ENCODE results near the gene SEMA6B.
"Not testable (repeated sequence)": the region's sequence is repeated elsewhere in the genome, so short reads cannot be mapped to it uniquely, and the experiment has no call there.

Gene SEMA6B

GRCh38 chr19:4528843-4529242 lies 30.6 kb downstream of the SEMA6B start:
- DNase-seq (ENCODE audit: low read depth, low spot score) = no peak

GRCh38 chr19:4527377-4527776 lies 32.1 kb downstream of the SEMA6B start:
- not testable (repeated sequence) for DNase-seq (ENCODE audit: low read depth, low spot score)

- no peak for DNase-seq (ENCODE audit: low read depth, low spot score)
Observed at GRCh38 chr19:4525563-4526002, 33.9 kb downstream of the SEMA6B start.

- peak; percentile 44 for DNase-seq (ENCODE audit: low read depth, low spot score)
Observed at GRCh38 chr19:4524808-4525562, 34.5 kb downstream of the SEMA6B start.

- no peak for DNase-seq (ENCODE audit: low read depth, low spot score)
Observed at GRCh38 chr19:4523306-4524110, 36.0 kb downstream of the SEMA6B start.

GRCh38 chr19:4522291-4523002 lies 37.0 kb downstream of the SEMA6B start:
- DNase-seq (ENCODE audit: low read depth, low spot score) = no peak

GRCh38 chr19:4521888-4522242 lies 37.6 kb downstream of the SEMA6B start:
- no peak for DNase-seq (ENCODE audit: low read depth, low spot score)

GRCh38 chr19:4521170-4521887 lies 38.2 kb downstream of the SEMA6B start:
- no peak for DNase-seq (ENCODE audit: low read depth, low spot score)

GRCh38 chr19:4519521-4520277 lies 39.8 kb downstream of the SEMA6B start:
- no peak for DNase-seq (ENCODE audit: low read depth, low spot score)

- no peak for DNase-seq (ENCODE audit: low read depth, low spot score)
Observed at GRCh38 chr19:4519172-4519496, 40.4 kb downstream of the SEMA6B start.

GRCh38 chr19:4518345-4519171 lies 40.9 kb downstream of the SEMA6B start, which contains the start of gene PLIN4:
PLIN4 (minus strand) TSS chr19:4518486; CDS start chr19:4518272, 214 bp downstream.
- no peak for DNase-seq (ENCODE audit: low read depth, low spot score)

GRCh38 chr19:4517451-4518057 lies 41.9 kb downstream of the SEMA6B start:
- DNase-seq (ENCODE audit: low read depth, low spot score) = no peak

- no peak for DNase-seq (ENCODE audit: low read depth, low spot score)
Observed at GRCh38 chr19:4516939-4517300, 42.6 kb downstream of the SEMA6B start.

GRCh38 chr19:4516199-4516938 lies 43.1 kb downstream of the SEMA6B start:
- DNase-seq (ENCODE audit: low read depth, low spot score) = no peak

- DNase-seq (ENCODE audit: low read depth, low spot score) = no peak
Observed at GRCh38 chr19:4515732-4516131, 43.8 kb downstream of the SEMA6B start.

- DNase-seq (ENCODE audit: low read depth, low spot score) = no peak
Observed at GRCh38 chr19:4513248-4513647, 46.2 kb downstream of the SEMA6B start.

GRCh38 chr19:4512070-4512469 lies 47.4 kb downstream of the SEMA6B start:
- no peak for DNase-seq (ENCODE audit: low read depth, low spot score)

- no peak for DNase-seq (ENCODE audit: low read depth, low spot score)
Observed at GRCh38 chr19:4511300-4512054, 48.0 kb downstream of the SEMA6B start.

Data from activated CD4-positive, CD25-positive, alpha-beta regulatory T cell treated with anti-CD3 and anti-CD28 coated beads, Interleukin-2, amount 50 U/mL, for 16 hours (primary cell).